ENCODE data around the gene LONRF3.

LONRF3 gene

GRCh38 chrX:118961866-118962560 is 12.4 kb upstream of the LONRF3 start:
- no peak overlapping the region for H3K27ac ChIP-seq
- no peak for TF ChIP-seq CTCF (conservative IDR thresholded peaks at IDR 0.05)

- no peak overlapping the region for H3K27ac ChIP-seq
- TF ChIP-seq CTCF (conservative IDR thresholded peaks at IDR 0.05) = no peak
Measured at GRCh38 chrX:118963159-118963558, 11.3 kb upstream of the LONRF3 start.

- TF ChIP-seq CTCF (conservative IDR thresholded peaks at IDR 0.05) = no peak
- no peak overlapping the region for H3K27ac ChIP-seq
Measured at GRCh38 chrX:118964252-118964651, 10.2 kb upstream of the LONRF3 start.

- no peak overlapping the region for H3K27ac ChIP-seq
- TF ChIP-seq CTCF (conservative IDR thresholded peaks at IDR 0.05) = no peak
Measured at GRCh38 chrX:118965395-118965794, 9.0 kb upstream of the LONRF3 start.

GRCh38 chrX:118968031-118968430 is 6.4 kb upstream of the LONRF3 start:
- no peak overlapping the region for H3K27ac ChIP-seq
- TF ChIP-seq CTCF (conservative IDR thresholded peaks at IDR 0.05) = no peak

- H3K27ac ChIP-seq = no peak overlapping the region
- TF ChIP-seq CTCF (conservative IDR thresholded peaks at IDR 0.05) = no peak
Measured at GRCh38 chrX:118971552-118971951, 2.9 kb upstream of the LONRF3 start.

GRCh38 chrX:118973389-118974087 is 880 bp upstream of the LONRF3 start:
- TF ChIP-seq CTCF (conservative IDR thresholded peaks at IDR 0.05) = no peak
- no peak overlapping the region for H3K27ac ChIP-seq

Data from VCaP (cell line).